Prostate gland (tissue), 2 donors: ENCODE results near the gene MRPL53. TPM values are rescaled to one million over a fixed set of nuclear protein-coding genes. Genes with fewer than 3 reads are reported as not detected.

ENCODE experiments used
- DNase-seq: peaks from one replicate; pipeline ENCODE4 v3.0.0-alpha.2; 2019; ENCODE audit warnings: low spot score
- H3K27ac ChIP-seq, 2 donors: fragments of 200-600 bp; sonication (generic); 2 replicates each; pipeline ENCODE4 v1.5.1; 2017 to 2019
- H3K27me3 ChIP-seq: fragments of 200-600 bp; sonication (generic); replicated peaks from 2 replicates; pipeline ENCODE4 v1.5.1; 2019; ENCODE audit not compliant: insufficient read depth
- H3K36me3 ChIP-seq, 2 donors: fragments of 200-600 bp; sonication (generic); 1 replicate in 1 of 2; 2 replicates in 1 of 2; pipeline versions ENCODE4 v1.5.1 to v1.8.1; 2017 to 2019
- H3K4me1 ChIP-seq: fragments of 200-600 bp; sonication (generic); replicated peaks from 2 replicates; pipeline ENCODE4 v1.5.1; 2019
- H3K4me3 ChIP-seq, 2 donors: fragments of 200-600 bp; sonication (generic); 2 replicates each; pipeline ENCODE4 v1.5.1; 2017 to 2019
- H3K9me3 ChIP-seq: fragments of 200-600 bp; sonication (generic); 2 replicates; pipeline ENCODE4 v1.5.1; 2017
- CTCF ChIP-seq, 4 experiments: fragments of 200-600 bp in 2 of 4; fragments of 450-650 bp in 2 of 4; sonication (generic) in 2 of 4; IDR thresholded peaks; 1 replicate in 3 of 4; 2 replicates in 1 of 4; pipeline ENCODE4 v1.5.1; 2016 to 2019; ENCODE audit warnings: antibody characterized with exemption in 4 of 4, mild to moderate bottlenecking in 2 of 4, moderate library complexity in 2 of 4
- POLR2A ChIP-seq: fragments of 450-650 bp; IDR thresholded peaks from one replicate; pipeline ENCODE4 v1.6.1; 2016; ENCODE audit warnings: antibody characterized with exemption, mild to moderate bottlenecking
- POLR2AphosphoS5 ChIP-seq: sonication (generic); formaldehyde crosslinking; IDR thresholded peaks from one replicate; pipeline ENCODE4 v1.6.1; 2017; ENCODE audit warnings: antibody characterized with exemption
- WGBS: methylation state at CpG from one replicate; pipeline ENCODE4 v1.1.5; 2018; 5-methylcytosine and 5-hydroxymethylcytosine counted together
- intact Hi-C: fragments of 100-400 bp; cut with DNase I; formaldehyde crosslinking; loops from one replicate; pipeline ENCODE4 v1.14.2; 2022
- total RNA-seq, 2 donors: library from RNA; depleted of rRNA; stranded (reverse); fragments of >200 nt; gene quantifications; one replicate each; pipeline ENCODE4 v1.1.0, GENCODE V29; 2016

The MRPL53 gene
- total RNA-seq, 2 donors from 2014 or later, result 28.2 to 63.3 TPM

- peaks cover 12% of the 10 kb centered on the region for H3K4me1 ChIP-seq
- DNase-seq, result no peak
- no peaks in the 10 kb centered on the region for H3K9me3 ChIP-seq
- H3K27me3 ChIP-seq, result peaks cover 15% of the 10 kb centered on the region
- no peak for TF ChIP-seq CTCF (IDR thresholded peaks at IDR 0.05)
- TF ChIP-seq POLR2A, result no peak
- no peak for TF ChIP-seq POLR2AphosphoS5
- H3K4me3 ChIP-seq, result peak overlapping the region; percentile 9 to 24
- H3K27ac ChIP-seq, result no peak overlapping the region
- intact Hi-C loops, result no loop called here
- H3K36me3 ChIP-seq, result peaks cover 0 to 12% of the 10 kb centered on the region in 2 donors
- 67% methylated on average over 45 of the region's 45 CpGs for WGBS
These were observed 31.3 kb upstream of the MRPL53 start for GRCh38 chr2:74503506-74504475.

- 11% methylated on average over 46 of the region's 67 CpGs for WGBS
- DNase-seq, result no peak
- peaks cover 20% of the 10 kb centered on the region for H3K27me3 ChIP-seq
These were observed 30.4 kb upstream of the MRPL53 start for GRCh38 chr2:74502720-74503505.

GRCh38 chr2:74502147-74502719, 29.8 kb upstream of the MRPL53 start:
- no peak for DNase-seq
- TF ChIP-seq CTCF (IDR thresholded peaks at IDR 0.05), result no peak
- no peak for TF ChIP-seq POLR2AphosphoS5
- no peak for TF ChIP-seq POLR2A
- no peaks in the 10 kb centered on the region for H3K9me3 ChIP-seq
- 41% methylated on average over 32 of the region's 32 CpGs for WGBS
- H3K27ac ChIP-seq, result no peak overlapping the region
- peak overlapping the region; percentile 9 to 24 for H3K4me3 ChIP-seq
- intact Hi-C loops, result no loop called here
- peaks cover 12% of the 10 kb centered on the region for H3K4me1 ChIP-seq
- peaks cover 20% of the 10 kb centered on the region for H3K27me3 ChIP-seq
- peaks cover 0 to 12% of the 10 kb centered on the region in 2 donors for H3K36me3 ChIP-seq

More at GRCh38 chr2:74502720-74503505, 30.4 kb upstream of the MRPL53 start:
- H3K4me3 ChIP-seq, result peak overlapping the region; percentile 9 to 24
- no peaks in the 10 kb centered on the region for H3K9me3 ChIP-seq
- peaks cover 12% of the 10 kb centered on the region for H3K4me1 ChIP-seq
- intact Hi-C loops, result no loop called here
- peaks cover 0 to 12% of the 10 kb centered on the region in 2 donors for H3K36me3 ChIP-seq
- TF ChIP-seq POLR2AphosphoS5, result peak; percentile 20
- no peak for TF ChIP-seq CTCF (IDR thresholded peaks at IDR 0.05)
- TF ChIP-seq POLR2A, result peak; percentile 46
- H3K27ac ChIP-seq, result no peak overlapping the region

- peaks cover 9% of the 10 kb centered on the region for H3K4me1 ChIP-seq
- 77% methylated on average over 18 of the region's 18 CpGs for WGBS
- no peak overlapping the region for H3K4me3 ChIP-seq
- no peaks in the 10 kb centered on the region for H3K9me3 ChIP-seq
- peaks cover 20% of the 10 kb centered on the region for H3K27me3 ChIP-seq
- H3K36me3 ChIP-seq, result peaks cover 0 to 12% of the 10 kb centered on the region in 2 donors
- no peak overlapping the region for H3K27ac ChIP-seq
- intact Hi-C loops, result no loop called here
- TF ChIP-seq POLR2AphosphoS5, result no peak
- no peak for TF ChIP-seq CTCF (IDR thresholded peaks at IDR 0.05)
- no peak for TF ChIP-seq POLR2A
- DNase-seq, result no peak
These were observed 29.0 kb upstream of the MRPL53 start for GRCh38 chr2:74501335-74502071.
